NK-92 treated with Interleukin-12 subunit alpha and Interleukin-12 subunit beta, amount 100 ng/mL, for 24 hours (cell line): Measurements from ENCODE around the gene TUBB2B.

Experiments
- DNase-seq: peaks from one replicate; lab custom pipeline; 2025; lab: John Stamatoyannopoulos, UW

The TUBB2B gene

GRCh38 chr6:3232017-3232945 is 4.8 kb upstream of the TUBB2B start:
- DNase-seq = no peak

GRCh38 chr6:3231247-3232016 is 4.0 kb upstream of the TUBB2B start:
- DNase-seq = no peak

GRCh38 chr6:3230900-3231246 is 3.4 kb upstream of the TUBB2B start:
- no peak for DNase-seq

GRCh38 chr6:3230256-3230882 is 2.9 kb upstream of the TUBB2B start:
- DNase-seq = no peak

GRCh38 chr6:3229566-3230178 is 2.2 kb upstream of the TUBB2B start:
- DNase-seq = no peak

GRCh38 chr6:3228771-3229565 is 1.5 kb upstream of the TUBB2B start:
- no peak for DNase-seq

GRCh38 chr6:3228046-3228671 is 706 bp upstream of the TUBB2B start:
- no peak for DNase-seq

GRCh38 chr6:3226481-3227362 is 731 bp downstream of the TUBB2B start:
- no peak for DNase-seq

- DNase-seq = no peak
These were observed 1.4 kb downstream of the TUBB2B start for GRCh38 chr6:3226042-3226441.

GRCh38 chr6:3222506-3223038 is 4.9 kb downstream of the TUBB2B start:
- no peak for DNase-seq

GRCh38 chr6:3221578-3221977 is 5.9 kb downstream of the TUBB2B start:
- DNase-seq = no peak

- no peak for DNase-seq
These were observed 7.1 kb downstream of the TUBB2B start for GRCh38 chr6:3220366-3220765.

- DNase-seq = no peak
These were observed 9.2 kb downstream of the TUBB2B start for GRCh38 chr6:3218266-3218665.

GRCh38 chr6:3217286-3217685 is 10.2 kb downstream of the TUBB2B start:
- no peak for DNase-seq

- DNase-seq = no peak
These were observed 12.6 kb downstream of the TUBB2B start for GRCh38 chr6:3214898-3215297.

- no peak for DNase-seq
These were observed 14.1 kb downstream of the TUBB2B start for GRCh38 chr6:3213334-3213695.

- DNase-seq = no peak
These were observed 15.2 kb downstream of the TUBB2B start for GRCh38 chr6:3212261-3212660.

GRCh38 chr6:3211681-3212080 is 15.8 kb downstream of the TUBB2B start:
- no peak for DNase-seq

GRCh38 chr6:3210024-3210610 is 17.3 kb downstream of the TUBB2B start:
- no peak for DNase-seq
